GM12865 (cell line): ENCODE results near the gene FRMD8.
A peak's percentile ranks its signal among the peaks of the same experiment; 100 is the strongest.
"Not testable (repeated sequence)": the region's sequence is repeated elsewhere in the genome, so short reads cannot be mapped to it uniquely, and the experiment has no call there.

Experiments
- DNase-seq: peaks from one replicate; pipeline ENCODE4 v3.0.0; 2010; ENCODE audit warnings: low read depth
- H3K4me3 ChIP-seq: 2 replicates; pipeline ENCODE4 v1.5.1; 2011; ENCODE audit warnings: mild to moderate bottlenecking, low read depth, low read length, control low read depth
- CTCF ChIP-seq: IDR thresholded peaks from 2 replicates; pipeline ENCODE4 v1.5.1; 2011; ENCODE audit warnings: low read length, control low read depth, low read depth, inconsistent platforms; ENCODE audit not compliant: insufficient read depth; ENCODE audit errors: missing control alignments

The FRMD8 gene

GRCh38 chr11:65446446-65447277, 60.2 kb downstream of the FRMD8 start:
- no peak for TF ChIP-seq CTCF
- no peak for DNase-seq
- H3K4me3 ChIP-seq: no peak overlapping the region

GRCh38 chr11:65448074-65448417, 61.6 kb downstream of the FRMD8 start:
- TF ChIP-seq CTCF: no peak
- DNase-seq: no peak
- no peak overlapping the region for H3K4me3 ChIP-seq

- no peak for TF ChIP-seq CTCF
- DNase-seq: peak; percentile 44
- no peak overlapping the region for H3K4me3 ChIP-seq
Observed at GRCh38 chr11:65448418-65449105, 62.1 kb downstream of the FRMD8 start.

GRCh38 chr11:65451301-65451700, 64.9 kb downstream of the FRMD8 start:
- not testable (repeated sequence) for DNase-seq, H3K4me3 ChIP-seq

GRCh38 chr11:65452259-65452658, 65.8 kb downstream of the FRMD8 start:
- not testable (repeated sequence) for H3K4me3 ChIP-seq, DNase-seq

GRCh38 chr11:65452806-65453490, 66.5 kb downstream of the FRMD8 start:
- no peak for TF ChIP-seq CTCF
- no peak for DNase-seq
- H3K4me3 ChIP-seq: no peak overlapping the region

- peak overlapping the region; percentile 96 for H3K4me3 ChIP-seq
- no peak for DNase-seq
- no peak for TF ChIP-seq CTCF
Observed at GRCh38 chr11:65454311-65454695, 67.9 kb downstream of the FRMD8 start.
